Activated CD8-positive, alpha-beta T cell treated with anti-CD3 and anti-CD28 coated beads for 36 hours (primary cell): Measurements from ENCODE around the gene DCAF5. TPM values are rescaled to one million over a fixed set of nuclear protein-coding genes. Genes with fewer than 3 reads are reported as not detected.

Experiments
- ATAC-seq: fragments of 200-7000 bp; cut with Tn5 transposase; one replicate; pipeline ENCODE4 v1.10.0; 2021; ENCODE audit warnings: mild to moderate bottlenecking, moderate library complexity
- CTCF ChIA-PET: fragments of 350-600 bp; sonication (Branson Sonifier 250); formaldehyde crosslinking; loops from one replicate; lab custom pipeline; 2021; ENCODE audit warnings: antibody characterized with exemption; lab: Charles Lee
- POLR2A ChIA-PET: fragments of 350-600 bp; sonication (Branson Sonifier 250); formaldehyde crosslinking; loops from one replicate; lab custom pipeline; 2021; ENCODE audit warnings: antibody characterized with exemption; lab: Charles Lee
- DNase-seq: peaks from one replicate; pipeline ENCODE4 v3.0.0-alpha.2; 2020
- H3K27ac Mint-ChIP-seq: one replicate; pipeline ENCODE4 v1.8.0; 2021; ENCODE audit warnings: mild to moderate bottlenecking, mixed read lengths
- H3K27me3 Mint-ChIP-seq: one replicate; pipeline ENCODE4 v1.8.0; 2021; ENCODE audit warnings: mixed read lengths
- H3K36me3 Mint-ChIP-seq: one replicate; pipeline ENCODE4 v1.8.0; 2021; ENCODE audit warnings: low read depth, mixed read lengths
- H3K4me1 Mint-ChIP-seq: one replicate; pipeline ENCODE4 v1.8.0; 2021; ENCODE audit warnings: low read depth, mixed read lengths
- H3K4me3 Mint-ChIP-seq: one replicate; pipeline ENCODE4 v1.8.0; 2021; ENCODE audit warnings: mild to moderate bottlenecking, moderate library complexity, mixed read lengths
- H3K9me3 Mint-ChIP-seq: one replicate; pipeline ENCODE4 v1.8.0; 2021; ENCODE audit warnings: mixed read lengths
- intact Hi-C: fragments of 100-400 bp; cut with micrococcal nuclease; formaldehyde crosslinking; loops from one replicate; pipeline ENCODE4 v1.10.0; 2022
- total RNA-seq, 2 experiments: library from RNA; stranded (reverse); gene quantifications; one replicate each; pipeline ENCODE4 v1.2.3, GENCODE V29; 2021
- TF ChIP-seq, protein P1 (sequence below): fragments of 200-600 bp; IDR thresholded peaks from one replicate; pipeline ENCODE4 v1.8.0; 2022; ENCODE audit warnings: antibody characterized with exemption, mild to moderate bottlenecking

DCAF5 gene
- total RNA-seq, 2 experiments from 2014 or later: 34.3 to 36.5 TPM

DNA sequence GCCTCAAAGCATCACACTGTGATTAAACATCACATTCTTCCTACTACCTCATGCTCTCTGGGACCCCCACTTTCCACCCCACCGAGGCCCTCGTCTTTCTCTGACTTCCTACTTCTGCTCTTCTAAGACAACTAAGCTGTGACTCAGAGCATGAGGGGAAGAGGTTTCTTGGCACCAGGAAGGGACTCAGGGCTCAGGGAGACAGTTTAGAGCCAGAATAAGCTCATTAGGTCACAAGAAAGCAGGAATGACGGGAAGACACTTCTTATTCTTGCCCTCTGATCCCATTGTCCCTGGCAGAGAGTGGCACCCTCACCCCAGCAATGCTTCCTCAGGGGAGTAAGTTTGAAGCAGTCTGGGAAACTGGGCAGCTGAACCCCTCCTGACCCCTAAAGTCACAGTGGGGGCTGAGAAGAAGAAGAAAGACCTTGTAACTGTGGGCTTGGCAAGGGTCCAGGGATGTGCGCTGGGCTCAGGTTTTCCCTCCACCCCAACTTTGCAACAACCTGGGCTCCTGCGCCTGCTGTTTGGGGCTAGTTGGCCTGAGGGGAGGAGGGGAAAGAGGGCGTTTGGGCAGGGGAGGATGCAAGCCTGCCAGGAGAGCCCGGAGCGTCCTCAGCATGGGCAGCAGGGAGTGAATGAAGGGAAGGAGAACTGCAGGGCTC lies 109.2 kb downstream of the DCAF5 start:
- TF ChIP-seq, protein P1, sequence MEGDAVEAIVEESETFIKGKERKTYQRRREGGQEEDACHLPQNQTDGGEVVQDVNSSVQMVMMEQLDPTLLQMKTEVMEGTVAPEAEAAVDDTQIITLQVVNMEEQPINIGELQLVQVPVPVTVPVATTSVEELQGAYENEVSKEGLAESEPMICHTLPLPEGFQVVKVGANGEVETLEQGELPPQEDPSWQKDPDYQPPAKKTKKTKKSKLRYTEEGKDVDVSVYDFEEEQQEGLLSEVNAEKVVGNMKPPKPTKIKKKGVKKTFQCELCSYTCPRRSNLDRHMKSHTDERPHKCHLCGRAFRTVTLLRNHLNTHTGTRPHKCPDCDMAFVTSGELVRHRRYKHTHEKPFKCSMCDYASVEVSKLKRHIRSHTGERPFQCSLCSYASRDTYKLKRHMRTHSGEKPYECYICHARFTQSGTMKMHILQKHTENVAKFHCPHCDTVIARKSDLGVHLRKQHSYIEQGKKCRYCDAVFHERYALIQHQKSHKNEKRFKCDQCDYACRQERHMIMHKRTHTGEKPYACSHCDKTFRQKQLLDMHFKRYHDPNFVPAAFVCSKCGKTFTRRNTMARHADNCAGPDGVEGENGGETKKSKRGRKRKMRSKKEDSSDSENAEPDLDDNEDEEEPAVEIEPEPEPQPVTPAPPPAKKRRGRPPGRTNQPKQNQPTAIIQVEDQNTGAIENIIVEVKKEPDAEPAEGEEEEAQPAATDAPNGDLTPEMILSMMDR: no peak
- intact Hi-C loops: no loop called here
- CTCF ChIA-PET: interaction anchor here (0.7 to 2.2 kb wide), 3 partner anchors 16 to 200 kb away, joined by 3 to 7 read pairs (median 4); no protein-coding TSS in a partner anchor
- POLR2A ChIA-PET: no interaction called here
- no peak overlapping the region for H3K27ac Mint-ChIP-seq
- H3K36me3 Mint-ChIP-seq: no peaks in the 10 kb centered on the region
- DNase-seq (no peak), ATAC-seq (no peak)
- H3K4me3 Mint-ChIP-seq: no peak overlapping the region
- H3K27me3 Mint-ChIP-seq: peaks cover 16% of the 10 kb centered on the region
- H3K9me3 Mint-ChIP-seq: no peaks in the 10 kb centered on the region
- H3K4me1 Mint-ChIP-seq: peaks cover 6% of the 10 kb centered on the region

DNA sequence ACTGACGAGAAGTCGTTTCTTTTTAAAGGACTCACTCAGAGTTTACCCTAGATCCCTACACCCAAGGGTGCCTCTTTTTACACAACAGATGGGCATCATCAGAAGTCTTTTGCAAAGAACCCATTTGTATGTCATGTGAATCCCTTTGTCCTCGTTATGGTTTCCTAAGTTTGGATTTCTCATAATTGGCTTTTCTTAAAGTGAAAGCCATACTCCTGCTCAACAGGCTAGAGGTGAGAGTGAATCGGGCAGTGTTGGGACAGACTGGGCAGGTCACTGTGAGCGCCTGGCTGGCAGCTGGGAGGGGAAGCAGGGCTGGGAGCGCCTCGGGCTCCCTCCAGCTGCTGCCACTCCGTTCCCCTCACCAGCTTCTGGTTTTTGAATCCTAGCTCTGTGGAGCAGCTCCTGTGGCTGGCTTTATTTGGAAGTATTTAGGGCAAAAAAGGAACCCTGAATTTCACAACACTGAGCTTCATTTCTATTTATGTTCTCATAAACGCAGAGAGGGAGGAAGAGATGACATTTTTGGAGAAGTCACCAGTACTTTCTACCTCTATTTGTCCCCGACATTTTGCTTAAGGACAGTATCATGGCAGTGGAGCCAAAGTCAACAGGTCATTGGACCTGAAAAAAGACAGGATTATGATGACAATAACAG lies 110.0 kb downstream of the DCAF5 start:
- Mint-ChIP-seq H3K4me1 (peaks cover 6% of the 10 kb centered on the region), H3K36me3 (no peaks in the 10 kb centered on the region), H3K4me3 (no peak overlapping the region), H3K27ac (no peak overlapping the region), H3K27me3 (peaks cover 19% of the 10 kb centered on the region), H3K9me3 (no peaks in the 10 kb centered on the region)
- ChIA-PET CTCF (interaction anchor here (0.7 to 2.2 kb wide), 4 partner anchors 15 to 199 kb away, joined by 3 to 7 read pairs (median 4); no protein-coding TSS in a partner anchor), POLR2A (no interaction called here)
- DNase-seq: no peak
- ATAC-seq: no peak
- TF ChIP-seq, protein P1: no peak
- intact Hi-C loops: no loop called here

DNA sequence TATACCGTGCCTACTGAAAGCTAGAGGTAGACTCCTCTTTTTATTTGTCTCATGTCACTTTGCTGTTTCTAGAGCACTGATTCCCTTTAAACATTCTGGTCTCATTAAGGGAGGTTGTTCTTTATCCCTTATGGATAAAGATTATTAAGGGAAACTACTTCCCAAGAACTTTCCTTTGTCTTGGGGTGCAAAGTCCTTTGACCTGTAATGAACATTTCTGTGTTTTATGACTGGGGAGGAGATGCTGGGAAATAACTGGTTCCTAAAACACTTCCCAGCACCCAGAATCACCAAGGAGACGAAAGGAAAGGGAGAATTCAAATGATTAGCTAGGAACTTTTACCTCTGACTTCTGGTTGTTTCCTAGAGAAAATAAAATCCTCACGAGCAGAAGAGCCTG lies 110.6 kb downstream of the DCAF5 start:
- H3K9me3 Mint-ChIP-seq: no peaks in the 10 kb centered on the region
- no peak overlapping the region for H3K27ac Mint-ChIP-seq
- peaks cover 24% of the 10 kb centered on the region for H3K27me3 Mint-ChIP-seq
- peaks cover 8% of the 10 kb centered on the region for H3K4me1 Mint-ChIP-seq
- intact Hi-C loops: no loop called here
- TF ChIP-seq, protein P1: no peak
- no peaks in the 10 kb centered on the region for H3K36me3 Mint-ChIP-seq
- DNase-seq (no peak), ATAC-seq (no peak)
- ChIA-PET POLR2A (no interaction called here), CTCF (interaction anchor here (0.8 to 1.4 kb wide), 2 partner anchors 15 to 179 kb away, joined by 3 to 4 read pairs; no protein-coding TSS in a partner anchor)
- no peak overlapping the region for H3K4me3 Mint-ChIP-seq

DNA sequence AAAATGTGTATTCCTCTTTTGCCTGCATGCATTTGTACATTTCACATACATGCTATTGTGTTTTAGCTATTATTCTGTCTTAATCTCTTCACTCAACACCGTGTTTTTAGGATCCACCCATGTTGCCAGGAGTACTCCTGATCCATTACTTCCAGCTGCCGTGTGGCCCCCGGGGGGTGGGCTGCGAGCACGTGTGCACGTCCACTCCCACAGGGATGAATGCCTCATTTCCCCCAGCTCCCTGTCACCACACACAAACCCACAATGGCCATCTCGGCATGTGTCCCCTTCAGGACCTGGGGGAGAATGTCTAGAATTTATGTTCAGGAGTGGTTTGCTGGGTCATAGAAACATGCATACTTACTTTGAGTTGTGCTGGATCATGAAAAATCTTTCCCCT lies 111.1 kb downstream of the DCAF5 start:
- H3K4me3 Mint-ChIP-seq: no peak overlapping the region
- no peak for ATAC-seq
- ChIA-PET POLR2A (no interaction called here), CTCF (no interaction called here)
- H3K27me3 Mint-ChIP-seq: peaks cover 27% of the 10 kb centered on the region
- no peaks in the 10 kb centered on the region for H3K9me3 Mint-ChIP-seq
- peaks cover 8% of the 10 kb centered on the region for H3K4me1 Mint-ChIP-seq
- no peak for DNase-seq
- TF ChIP-seq, protein P1: no peak
- H3K27ac Mint-ChIP-seq: no peak overlapping the region
- intact Hi-C loops: no loop called here
- no peaks in the 10 kb centered on the region for H3K36me3 Mint-ChIP-seq

DNA sequence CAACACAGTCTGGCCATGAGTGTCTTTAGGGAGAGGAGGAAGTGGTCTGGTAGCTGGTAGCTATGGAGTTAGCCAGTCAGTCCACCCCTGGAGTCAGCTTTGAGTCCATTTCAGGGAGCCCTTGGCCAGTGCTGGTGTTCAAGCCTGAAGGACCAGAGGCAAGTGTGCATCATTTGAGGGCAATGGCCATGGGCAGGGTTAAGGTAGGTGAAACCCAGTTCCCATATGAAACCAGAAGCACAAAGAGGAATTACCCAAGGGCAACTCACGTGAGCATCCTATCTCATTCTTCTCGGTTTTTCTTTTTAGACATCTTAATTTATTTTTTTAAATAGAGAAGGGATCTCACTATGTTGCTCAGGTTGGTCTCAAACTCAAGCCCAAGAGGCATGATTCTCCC lies 112.6 kb downstream of the DCAF5 start:
- Mint-ChIP-seq H3K4me1 (peaks cover 8% of the 10 kb centered on the region), H3K27me3 (peaks cover 33% of the 10 kb centered on the region), H3K27ac (no peak overlapping the region), H3K9me3 (no peaks in the 10 kb centered on the region), H3K36me3 (no peaks in the 10 kb centered on the region), H3K4me3 (no peak overlapping the region)
- ChIA-PET POLR2A (interaction anchor here (1.3 kb wide), 1 partner anchor 8 kb away, joined by 3 read pairs; no protein-coding TSS in a partner anchor), CTCF (interaction anchor here (1.3 kb wide), 1 partner anchor 129 kb away, joined by 4 read pairs; no protein-coding TSS in a partner anchor)
- intact Hi-C loops: no loop called here
- DNase-seq: no peak
- TF ChIP-seq, protein P1: no peak
- no peak for ATAC-seq
